Body of pancreas (tissue), 4 donors: ENCODE data around the gene TBC1D19.

ENCODE experiments used
- POLR2A ChIP-seq, 3 donors: fragments of 450-650 bp; IDR thresholded peaks; one replicate each; pipeline ENCODE4 v1.6.1; 2016; ENCODE audit warnings: antibody characterized with exemption in 3 of 3, mild to moderate bottlenecking in 2 of 3
- TF ChIP-seq, protein P1 (sequence below), 7 experiments: fragments of 450-650 bp in 4 of 7; fragments of 200-600 bp in 3 of 7; sonication (generic) in 3 of 7; IDR thresholded peaks; one replicate each; pipeline ENCODE4 v1.5.1; 2016 to 2019; ENCODE audit warnings: antibody characterized with exemption in 7 of 7

DNA sequence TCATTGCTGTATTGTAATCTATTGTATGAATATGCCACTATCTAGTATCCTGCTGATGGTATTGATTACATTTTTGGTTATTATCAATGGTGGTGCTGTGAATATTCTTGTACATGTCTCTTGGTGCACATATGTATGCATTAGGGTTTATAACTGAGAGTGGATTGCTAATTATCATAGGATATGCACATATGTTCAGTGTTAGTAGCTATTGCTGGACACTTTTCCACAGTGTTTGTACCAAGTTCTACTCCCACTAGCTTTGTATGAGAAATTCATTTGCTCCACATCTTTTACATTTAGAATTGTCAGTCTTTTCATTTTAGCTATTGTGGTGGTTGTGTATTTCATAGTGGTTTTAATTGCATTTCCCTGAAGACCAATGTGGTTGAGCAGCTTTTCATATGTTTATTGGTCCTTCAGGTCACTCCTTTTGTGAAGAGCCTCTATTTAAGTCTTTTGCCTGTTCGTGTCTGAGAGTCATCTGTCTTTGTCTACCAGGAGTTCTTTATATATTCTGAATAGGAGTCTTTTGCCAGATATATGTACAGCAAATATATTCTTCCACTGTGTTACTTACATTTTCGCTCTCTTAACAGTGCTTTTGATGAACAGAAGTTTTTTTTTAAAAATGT is 87.1 kb downstream of the TBC1D19 start:
- TF ChIP-seq POLR2A (IDR thresholded peaks at IDR 0.05): no peak
- TF ChIP-seq, protein P1, sequence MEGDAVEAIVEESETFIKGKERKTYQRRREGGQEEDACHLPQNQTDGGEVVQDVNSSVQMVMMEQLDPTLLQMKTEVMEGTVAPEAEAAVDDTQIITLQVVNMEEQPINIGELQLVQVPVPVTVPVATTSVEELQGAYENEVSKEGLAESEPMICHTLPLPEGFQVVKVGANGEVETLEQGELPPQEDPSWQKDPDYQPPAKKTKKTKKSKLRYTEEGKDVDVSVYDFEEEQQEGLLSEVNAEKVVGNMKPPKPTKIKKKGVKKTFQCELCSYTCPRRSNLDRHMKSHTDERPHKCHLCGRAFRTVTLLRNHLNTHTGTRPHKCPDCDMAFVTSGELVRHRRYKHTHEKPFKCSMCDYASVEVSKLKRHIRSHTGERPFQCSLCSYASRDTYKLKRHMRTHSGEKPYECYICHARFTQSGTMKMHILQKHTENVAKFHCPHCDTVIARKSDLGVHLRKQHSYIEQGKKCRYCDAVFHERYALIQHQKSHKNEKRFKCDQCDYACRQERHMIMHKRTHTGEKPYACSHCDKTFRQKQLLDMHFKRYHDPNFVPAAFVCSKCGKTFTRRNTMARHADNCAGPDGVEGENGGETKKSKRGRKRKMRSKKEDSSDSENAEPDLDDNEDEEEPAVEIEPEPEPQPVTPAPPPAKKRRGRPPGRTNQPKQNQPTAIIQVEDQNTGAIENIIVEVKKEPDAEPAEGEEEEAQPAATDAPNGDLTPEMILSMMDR (IDR thresholded peaks at IDR 0.05): no peak
